Body of pancreas (tissue), 4 donors: ENCODE results near the gene ADCY3. TPM values are rescaled to one million over a fixed set of nuclear protein-coding genes. Genes with fewer than 3 reads are reported as not detected.

Source experiments
- ATAC-seq: fragments of 150-250 bp; one replicate; pipeline ENCODE4 v1.9.1; 2016
- DNase-seq, 4 donors: peaks; one replicate each; pipeline ENCODE4 v3.0.0-alpha.2; 2019
- H3K27ac ChIP-seq, 4 donors: fragments of 200-600 bp; sonication (generic); 1 replicate in 3 of 4; 2 replicates in 1 of 4; pipeline versions ENCODE4 v1.5.1 to v1.6.1; 2016 to 2019; ENCODE audit warnings: mild to moderate bottlenecking in 1 of 4, mixed read lengths in 1 of 4, moderate library complexity in 1 of 4
- H3K27me3 ChIP-seq, 2 donors: fragments of 200-600 bp; sonication (generic); one replicate each; pipeline ENCODE4 v1.6.0; 2016; ENCODE audit warnings: mild to moderate bottlenecking in 1 of 2
- H3K36me3 ChIP-seq, 2 donors: fragments of 200-600 bp; sonication (generic); replicated peaks in 1 of 2; 2 replicates each; pipeline ENCODE4 v1.5.1; 2016; ENCODE audit warnings: low read depth in 2 of 2; ENCODE audit not compliant: insufficient read depth in 1 of 2
- H3K4me1 ChIP-seq: fragments of 200-600 bp; sonication (generic); one replicate; pipeline ENCODE4 v1.6.0; 2016
- H3K4me3 ChIP-seq, 2 donors: fragments of 200-600 bp; sonication (generic); 1 replicate in 1 of 2; 2 replicates in 1 of 2; pipeline ENCODE4 v1.5.1; 2016 to 2019
- H3K9me3 ChIP-seq, 3 donors: fragments of 200-600 bp; sonication (generic); 1 replicate in 2 of 3; 2 replicates in 1 of 3; pipeline ENCODE4 v1.5.1; 2016
- CTCF ChIP-seq, 7 experiments: fragments of 450-650 bp in 4 of 7; fragments of 200-600 bp in 3 of 7; sonication (generic) in 3 of 7; IDR thresholded peaks; one replicate each; pipeline ENCODE4 v1.5.1; 2016 to 2019; ENCODE audit warnings: antibody characterized with exemption in 7 of 7
- POLR2A ChIP-seq, 3 donors: fragments of 450-650 bp; IDR thresholded peaks; one replicate each; pipeline ENCODE4 v1.6.1; 2016; ENCODE audit warnings: antibody characterized with exemption in 3 of 3, mild to moderate bottlenecking in 2 of 3
- WGBS, 2 donors: methylation state at CpG; one replicate each; pipeline ENCODE4 v1.1.5; 2017; 5-methylcytosine and 5-hydroxymethylcytosine counted together
- intact Hi-C: fragments of 100-400 bp; cut with DNase I; formaldehyde crosslinking; loops from one replicate; pipeline ENCODE4 v1.15.1; 2023
- total RNA-seq, 2 donors: library from RNA; depleted of rRNA; stranded (reverse); fragments of >200 nt; gene quantifications; one replicate each; pipeline ENCODE4 v1.1.0, GENCODE V29; 2016

Gene ADCY3
- total RNA-seq, 2 donors from 2014 or later = 17.1 to 63.9 TPM

DNA sequence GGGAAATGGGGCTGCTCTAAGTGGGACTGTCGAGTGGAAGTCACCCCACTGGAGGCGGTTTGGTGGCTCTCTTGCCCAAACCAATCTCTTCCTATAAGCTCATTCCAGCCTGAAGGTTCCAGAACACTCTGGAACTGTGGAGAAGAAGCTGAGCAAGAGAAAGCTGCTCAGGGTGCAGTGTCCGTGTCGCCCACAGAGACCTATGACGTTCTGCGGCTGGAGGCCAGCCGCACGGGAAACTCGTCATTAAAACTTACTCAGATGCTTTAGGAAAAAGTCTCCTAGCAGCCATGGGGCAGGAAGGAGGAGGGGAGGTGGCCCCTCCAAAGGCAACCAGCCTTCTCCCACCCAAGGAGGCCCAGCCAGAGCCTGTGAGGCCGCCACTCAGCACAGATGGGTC is 41.7 kb downstream of the ADCY3 start:
- Histone ChIP-seq H3K27ac (no peak overlapping the region), H3K4me1 (no peaks in the 10 kb centered on the region), H3K9me3 (no peaks in the 10 kb centered on the region), H3K36me3 (no peaks in the 10 kb centered on the region), H3K4me3 (no peak overlapping the region), H3K27me3 (no peaks in the 10 kb centered on the region)
- no peak for DNase-seq
- intact Hi-C loops = no loop called here
- TF ChIP-seq CTCF (IDR thresholded peaks at IDR 0.05) (no peak), POLR2A (IDR thresholded peaks at IDR 0.05) (no peak)
- no peak for ATAC-seq
- 90 to 93% methylated on average over 8 to 10 of the region's 10 CpGs for WGBS, 2 donors

- DNase-seq = no peak
- H3K36me3 ChIP-seq = no peaks in the 10 kb centered on the region
- no peak overlapping the region for H3K27ac ChIP-seq
- intact Hi-C loops = no loop called here
- H3K9me3 ChIP-seq = no peaks in the 10 kb centered on the region
- no peak overlapping the region for H3K4me3 ChIP-seq
- H3K27me3 ChIP-seq = no peaks in the 10 kb centered on the region
- TF ChIP-seq POLR2A (IDR thresholded peaks at IDR 0.05) (no peak), CTCF (IDR thresholded peaks at IDR 0.05) (no peak)
- 64 to 74% methylated on average over 5 to 6 of the region's 9 CpGs for WGBS, 2 donors
- H3K4me1 ChIP-seq = no peaks in the 10 kb centered on the region
- no peak for ATAC-seq
Measured at GRCh38 chr2:24877646-24878045, 42.4 kb downstream of the ADCY3 start.

GRCh38 chr2:24877067-24877466 is 43.0 kb downstream of the ADCY3 start:
- no peaks in the 10 kb centered on the region for H3K36me3 ChIP-seq
- no peaks in the 10 kb centered on the region for H3K4me1 ChIP-seq
- no peak overlapping the region for H3K4me3 ChIP-seq
- intact Hi-C loops = no loop called here
- no peak for ATAC-seq
- no peaks in the 10 kb centered on the region for H3K27me3 ChIP-seq
- 91 to 92% methylated on average over 6 of the region's 6 CpGs for WGBS, 2 donors
- no peak overlapping the region for H3K27ac ChIP-seq
- TF ChIP-seq POLR2A (IDR thresholded peaks at IDR 0.05) (no peak), CTCF (IDR thresholded peaks at IDR 0.05) (no peak)
- no peak for DNase-seq
- H3K9me3 ChIP-seq = no peaks in the 10 kb centered on the region

GRCh38 chr2:24875901-24876300 is 44.1 kb downstream of the ADCY3 start:
- intact Hi-C loops = no loop called here

More at GRCh38 chr2:24875901-24876300, 44.1 kb downstream of the ADCY3 start:
- 78 to 94% methylated on average over 1 to 2 of the region's 2 CpGs for WGBS, 2 donors
- Histone ChIP-seq H3K9me3 (no peaks in the 10 kb centered on the region), H3K4me1 (peaks cover 5% of the 10 kb centered on the region), H3K4me3 (no peak overlapping the region), H3K27ac (no peak overlapping the region), H3K27me3 (no peaks in the 10 kb centered on the region), H3K36me3 (no peaks in the 10 kb centered on the region)
- ATAC-seq (no peak), DNase-seq (no peak)
- no peak for TF ChIP-seq CTCF (IDR thresholded peaks at IDR 0.05)
- no peak for TF ChIP-seq POLR2A (IDR thresholded peaks at IDR 0.05)
